ENCODE results near the gene PRKG1.
A peak's percentile ranks its signal among the peaks of the same experiment; 100 is the strongest.
"Not testable (repeated sequence)": the region's sequence is repeated elsewhere in the genome, so short reads cannot be mapped to it uniquely, and the experiment has no call there.

The PRKG1 gene

DNA sequence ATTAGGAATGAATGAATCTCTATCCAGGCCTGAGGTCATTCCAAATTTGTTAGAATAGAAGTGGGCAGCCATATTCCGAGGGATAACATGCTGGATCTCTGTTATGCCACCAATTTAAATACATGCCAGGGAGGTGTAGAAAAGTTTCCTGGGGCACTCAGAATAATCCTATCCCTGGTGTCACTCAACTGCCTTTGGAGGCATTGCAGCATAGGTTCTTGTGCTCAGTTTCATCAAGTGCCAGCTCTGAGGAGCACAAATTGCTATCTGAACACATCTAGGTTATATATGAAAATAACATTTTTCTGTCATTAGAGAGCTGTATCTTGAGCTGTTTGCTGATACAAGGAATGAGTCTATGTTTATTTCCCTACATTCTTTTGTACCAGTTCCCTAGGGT is 427.8 kb downstream of the PRKG1 start:
- no peak for DNase-seq

DNA sequence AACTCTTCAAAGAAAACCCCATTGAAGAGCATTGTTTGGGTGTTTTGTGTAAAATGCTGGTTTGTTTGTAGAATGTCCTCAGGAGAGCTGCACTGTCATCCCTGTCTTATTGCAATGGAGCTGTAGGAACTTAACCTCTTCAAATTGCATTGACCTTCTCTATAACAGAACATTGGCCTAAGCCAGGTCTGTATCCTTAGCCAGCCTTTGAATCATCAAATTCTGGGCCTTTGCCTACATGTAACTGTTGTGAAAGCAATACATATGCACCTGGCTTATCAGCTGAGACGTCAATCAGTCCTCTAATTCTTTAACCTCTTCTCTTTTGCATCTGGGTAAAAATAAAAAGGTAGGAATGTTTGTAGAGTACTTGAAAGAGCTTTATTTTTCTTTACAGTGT is 429.1 kb downstream of the PRKG1 start:
- DNase-seq = no peak

DNA sequence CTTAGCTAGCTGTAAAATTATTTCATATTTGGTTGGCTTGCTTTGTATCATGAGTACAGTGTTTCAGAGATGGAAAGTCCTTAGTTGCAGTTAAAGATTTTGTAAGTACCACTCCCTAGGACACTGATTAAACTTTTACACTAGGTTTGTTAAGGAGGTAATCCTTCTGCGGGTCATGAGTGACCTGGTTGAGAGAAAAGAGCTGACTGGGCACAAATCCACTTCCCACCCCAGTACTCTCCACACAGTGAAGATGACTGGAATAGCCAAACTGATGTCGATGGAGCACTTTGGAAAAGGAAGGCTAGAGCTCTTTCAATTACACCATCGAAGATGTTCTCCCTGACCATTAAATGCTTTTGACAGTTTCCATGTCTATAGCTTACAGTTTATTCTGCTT is 433.2 kb downstream of the PRKG1 start:
- no peak for DNase-seq

DNA sequence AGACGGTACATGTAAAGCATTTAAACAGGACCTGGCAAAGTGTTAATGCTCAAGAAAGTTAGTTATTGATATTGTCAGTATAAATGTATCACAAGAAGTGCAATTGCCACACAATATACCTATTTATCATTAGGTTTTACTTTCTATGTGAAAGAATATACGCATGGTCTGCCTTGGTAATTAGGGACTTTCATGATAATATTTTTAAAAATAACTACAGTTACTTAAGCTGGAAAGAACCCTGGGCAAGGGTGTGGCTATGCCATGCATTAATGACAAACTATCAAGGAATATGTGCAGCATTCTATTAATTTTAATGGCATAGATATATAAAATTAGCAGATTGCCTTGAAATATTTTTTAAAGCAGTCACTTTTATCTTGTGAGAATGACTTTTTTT is 433.9 kb downstream of the PRKG1 start:
- no peak for DNase-seq

DNA sequence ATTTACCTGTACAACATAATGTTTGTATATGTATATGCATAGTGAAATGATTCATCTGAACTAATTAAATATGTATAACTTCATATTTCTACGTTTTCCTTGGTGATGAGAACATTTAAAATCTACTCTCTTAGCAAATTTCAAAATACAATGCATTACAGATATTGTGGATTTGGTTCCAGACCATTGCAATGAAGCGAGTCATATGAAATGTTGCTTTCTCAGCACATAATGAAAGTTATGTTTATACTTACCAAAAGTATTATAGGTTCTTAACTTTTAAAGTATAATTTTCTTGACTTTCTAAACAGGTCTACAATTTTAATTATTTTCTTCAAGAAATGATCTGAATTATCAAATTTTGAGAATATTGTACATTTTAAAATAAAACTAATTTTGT is 435.9 kb downstream of the PRKG1 start:
- no peak for DNase-seq

DNA sequence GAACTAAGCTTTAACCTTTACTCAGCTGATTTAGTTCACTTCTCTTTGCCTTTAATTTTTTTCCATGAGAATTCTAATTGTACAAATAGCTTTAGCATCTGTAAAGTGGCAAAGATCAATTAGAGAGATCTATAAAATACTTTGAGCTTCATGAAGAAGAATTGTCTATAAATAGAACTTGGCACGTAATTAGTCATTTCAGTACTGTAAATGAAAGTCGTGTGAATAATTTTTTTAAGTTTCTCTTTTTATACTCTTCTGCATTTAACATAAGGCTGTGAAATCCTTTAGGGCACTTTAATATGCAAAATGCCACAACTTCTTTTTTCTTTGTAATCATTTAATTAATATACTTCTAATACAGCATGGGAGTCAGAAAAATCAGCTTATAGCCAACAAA is 447.3 kb downstream of the PRKG1 start:
- DNase-seq = no peak

DNA sequence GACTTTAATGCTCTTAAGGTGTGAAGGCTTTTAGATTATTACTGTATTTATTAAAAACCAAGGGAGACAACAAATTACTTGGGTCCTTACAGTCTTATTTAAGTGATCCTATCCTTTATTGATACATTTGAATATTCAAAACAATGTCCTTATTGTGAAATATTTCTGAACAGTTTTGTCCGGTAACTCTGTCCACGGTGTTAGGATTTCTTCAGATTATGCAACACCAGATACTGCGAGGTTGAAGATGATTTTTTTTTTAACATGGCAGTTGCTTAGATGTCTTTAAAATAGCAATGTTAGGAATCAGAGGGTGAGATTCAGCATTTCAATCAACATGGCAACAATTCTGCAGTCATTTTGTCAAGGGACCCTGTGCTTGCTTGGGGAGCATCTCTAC is 448.6 kb downstream of the PRKG1 start:
- no peak for DNase-seq

DNA sequence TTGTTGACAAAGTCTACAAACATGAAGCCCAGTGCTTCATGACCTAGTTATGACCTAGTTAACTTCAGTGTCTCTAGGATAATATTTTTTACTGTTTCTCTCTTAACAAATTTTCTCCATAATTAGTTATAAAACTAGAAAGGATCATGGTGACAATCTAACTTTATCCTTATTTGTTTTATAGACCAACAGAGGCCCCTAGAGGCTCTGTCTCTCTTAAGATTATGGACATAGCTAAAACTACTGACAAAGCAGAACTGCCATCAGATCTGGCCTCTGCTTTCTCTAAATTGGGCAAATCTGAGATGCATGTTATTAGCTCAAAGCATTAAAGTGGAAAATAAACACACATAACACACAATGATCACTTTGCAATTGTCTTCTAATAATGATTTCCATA is 449.2 kb downstream of the PRKG1 start:
- DNase-seq = no peak

DNA sequence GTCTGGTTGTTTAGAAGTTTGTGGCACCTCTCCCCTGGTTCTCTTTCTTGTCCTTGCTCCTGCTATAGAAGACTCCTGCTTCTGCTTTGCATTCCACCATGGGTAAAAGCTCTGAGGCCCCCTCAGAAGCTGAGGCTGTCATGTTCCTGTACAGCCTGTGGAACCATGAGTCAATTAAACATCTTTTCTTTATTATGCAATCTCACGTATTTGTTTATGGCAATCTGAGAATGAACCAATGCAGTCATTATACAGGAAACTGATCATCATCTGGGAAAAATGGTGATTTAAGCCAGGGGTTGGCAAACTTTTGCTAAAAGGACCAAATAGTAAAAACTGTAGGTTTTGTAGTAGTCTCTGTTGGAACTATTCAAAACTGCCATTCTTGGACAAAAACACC is 449.8 kb downstream of the PRKG1 start:
- no peak for DNase-seq

DNA sequence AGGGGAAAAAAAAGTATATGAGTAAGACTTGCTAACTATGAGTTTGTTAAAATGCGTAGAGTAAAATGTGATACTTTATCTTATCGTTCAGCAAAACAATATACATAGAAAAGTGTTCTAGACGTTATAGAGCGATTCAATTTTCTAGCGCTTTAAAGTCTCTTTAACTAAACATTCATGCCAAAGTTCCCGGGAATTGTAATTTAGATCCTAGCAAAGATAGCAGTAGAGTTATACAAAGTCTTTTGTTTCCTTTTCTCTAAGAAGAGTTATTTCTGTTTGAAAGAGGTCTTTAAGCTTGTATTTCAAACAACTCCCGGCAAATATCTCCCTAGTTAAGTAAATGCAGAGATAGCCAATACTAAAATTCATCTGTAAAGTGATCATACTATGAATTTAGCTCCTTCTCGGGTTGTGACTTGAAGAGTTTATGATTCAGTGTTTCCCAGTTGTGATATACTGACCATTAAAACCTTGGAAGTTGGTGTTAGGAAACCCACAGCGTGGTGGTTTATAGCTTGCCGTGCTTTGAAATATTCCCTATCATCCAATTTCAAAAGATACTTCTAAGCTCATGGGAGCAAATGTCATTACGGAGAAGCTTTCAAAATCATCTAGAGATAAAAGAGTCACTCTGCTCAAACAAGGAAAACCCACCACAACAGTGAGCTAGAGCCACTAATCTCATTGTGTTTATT is 453.4 kb downstream of the PRKG1 start:
- no peak for DNase-seq

DNA sequence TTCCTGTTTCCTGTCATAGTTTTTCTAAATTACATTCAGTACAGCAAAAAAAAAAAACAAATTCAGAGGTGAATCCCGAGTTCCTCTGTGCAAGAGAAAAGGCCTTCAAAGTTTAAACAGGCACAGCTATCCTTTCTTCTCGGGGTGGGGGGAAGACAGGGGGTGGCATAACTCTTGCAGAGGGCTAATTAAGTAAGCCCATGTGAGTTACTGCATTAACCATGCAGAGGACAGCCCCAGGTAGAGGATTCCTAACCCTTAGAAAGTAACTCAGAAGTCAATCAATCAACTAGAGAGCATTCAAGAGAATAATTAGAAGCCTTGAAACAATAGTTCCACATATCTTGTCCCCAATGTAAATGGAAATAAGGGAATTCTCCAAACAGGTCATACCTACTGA is 454.2 kb downstream of the PRKG1 start:
- DNase-seq = no peak

DNA sequence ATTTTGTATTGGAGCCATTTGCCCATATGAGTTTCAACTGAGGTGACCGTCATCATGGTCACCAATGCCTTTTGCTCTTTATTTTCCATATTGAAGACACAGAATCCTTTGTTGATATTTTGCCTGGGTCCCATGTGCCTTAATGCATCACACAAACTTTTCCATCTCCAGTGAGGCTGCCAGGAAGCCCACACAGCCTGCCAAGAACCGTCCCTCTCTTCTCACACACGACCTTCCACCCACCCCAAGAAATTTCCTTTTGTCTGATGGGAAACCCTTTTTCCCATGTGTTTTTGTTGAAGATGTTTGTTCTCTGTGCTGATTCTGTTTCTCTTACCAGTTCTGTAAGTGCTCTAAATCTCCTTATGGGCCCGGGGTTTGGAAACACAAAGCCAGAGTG is 456.3 kb downstream of the PRKG1 start:
- DNase-seq = no peak

DNA sequence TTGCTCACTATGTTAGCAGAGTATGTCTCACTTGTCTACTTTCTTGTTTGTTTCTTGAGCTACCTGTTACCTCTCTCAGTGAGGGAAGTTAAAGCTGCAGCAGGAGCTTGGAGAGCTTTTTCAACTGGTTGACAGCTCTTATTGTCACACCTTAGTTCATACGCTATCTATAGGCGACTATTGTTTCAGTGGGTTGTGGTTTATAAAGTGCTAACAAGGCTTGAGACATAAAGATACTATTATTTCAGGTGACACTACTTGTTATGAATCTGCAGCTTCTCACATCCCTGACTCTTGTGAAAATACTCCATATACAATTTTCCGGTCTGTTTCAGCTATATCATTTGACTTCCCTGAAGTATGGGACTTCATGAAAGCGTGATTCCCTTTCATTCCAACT is 457.8 kb downstream of the PRKG1 start:
- DNase-seq = no peak

DNA sequence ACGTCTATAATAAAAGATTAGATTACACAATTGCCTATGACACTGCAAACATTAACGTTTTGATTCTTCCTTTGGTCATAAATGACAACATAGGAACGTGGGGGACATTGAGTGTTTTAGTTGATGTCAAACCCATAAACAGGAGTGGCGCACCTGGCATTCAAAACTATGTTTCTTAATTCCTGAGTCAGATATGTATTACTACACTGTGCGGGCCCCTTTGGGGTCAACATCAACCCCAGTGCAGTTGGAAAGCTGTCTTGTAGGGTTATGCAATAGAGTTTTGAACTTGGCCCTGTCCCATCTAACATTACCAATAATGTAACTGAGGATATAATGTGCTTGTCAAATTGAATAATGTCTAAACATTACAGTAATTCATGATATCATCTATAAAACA is 468.6 kb downstream of the PRKG1 start:
- no peak for DNase-seq

DNA sequence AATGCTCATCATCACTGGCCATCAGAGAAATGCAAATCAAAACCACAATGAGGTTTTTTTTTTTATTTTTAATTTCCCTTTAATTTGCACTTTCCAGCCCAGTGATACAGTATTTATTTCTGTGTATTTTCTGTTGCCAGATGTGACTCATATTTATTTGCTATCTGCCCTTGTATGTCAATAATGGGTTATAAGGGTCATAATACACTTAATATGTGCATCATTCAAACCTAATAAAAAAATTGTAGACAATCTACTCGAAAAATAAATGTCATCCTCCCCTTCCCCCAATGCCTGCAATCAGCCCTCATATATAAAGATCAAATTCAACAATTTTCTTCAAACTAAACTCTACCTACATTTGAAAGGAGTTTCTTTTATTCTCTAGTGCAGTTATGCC is 470.6 kb downstream of the PRKG1 start:
- DNase-seq = no peak

DNA sequence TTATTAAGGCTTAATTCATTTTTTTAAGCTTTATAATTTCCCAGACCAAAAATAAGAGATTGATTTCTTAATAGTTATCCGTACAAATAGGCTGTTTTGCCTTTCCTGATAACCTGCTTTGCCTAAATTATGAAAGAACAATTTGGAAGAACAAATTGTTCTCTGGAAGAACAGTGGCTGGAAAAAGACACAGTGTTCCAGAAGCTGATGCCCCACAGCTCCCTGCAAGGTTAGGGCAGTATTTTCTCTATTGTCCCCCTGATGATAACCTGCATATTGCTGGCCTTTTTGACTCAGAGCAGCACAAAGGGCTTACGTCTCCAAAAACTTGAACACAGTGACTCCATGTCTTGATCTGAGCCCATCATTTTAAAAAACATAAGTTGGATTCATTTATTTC is 473.7 kb downstream of the PRKG1 start:
- DNase-seq = no peak

DNA sequence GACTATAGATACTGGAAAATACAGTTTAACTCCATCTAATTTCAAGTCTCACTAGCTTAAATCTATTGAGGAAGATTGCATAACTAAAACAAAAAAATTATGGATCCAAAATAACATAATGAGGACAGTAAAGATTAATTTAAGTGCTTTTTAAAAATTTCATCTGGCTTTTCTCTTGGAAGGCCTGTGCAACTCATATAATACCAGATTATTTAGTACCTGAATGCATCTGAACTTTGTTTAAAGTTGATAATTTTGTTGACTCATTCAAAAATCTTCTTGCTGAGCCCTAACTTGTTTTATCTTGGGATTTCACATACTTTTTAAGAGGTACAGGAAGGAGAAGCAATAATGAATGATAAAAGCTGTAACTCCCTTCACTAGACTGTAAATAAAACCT is 478.6 kb downstream of the PRKG1 start:
- DNase-seq = no peak

DNA sequence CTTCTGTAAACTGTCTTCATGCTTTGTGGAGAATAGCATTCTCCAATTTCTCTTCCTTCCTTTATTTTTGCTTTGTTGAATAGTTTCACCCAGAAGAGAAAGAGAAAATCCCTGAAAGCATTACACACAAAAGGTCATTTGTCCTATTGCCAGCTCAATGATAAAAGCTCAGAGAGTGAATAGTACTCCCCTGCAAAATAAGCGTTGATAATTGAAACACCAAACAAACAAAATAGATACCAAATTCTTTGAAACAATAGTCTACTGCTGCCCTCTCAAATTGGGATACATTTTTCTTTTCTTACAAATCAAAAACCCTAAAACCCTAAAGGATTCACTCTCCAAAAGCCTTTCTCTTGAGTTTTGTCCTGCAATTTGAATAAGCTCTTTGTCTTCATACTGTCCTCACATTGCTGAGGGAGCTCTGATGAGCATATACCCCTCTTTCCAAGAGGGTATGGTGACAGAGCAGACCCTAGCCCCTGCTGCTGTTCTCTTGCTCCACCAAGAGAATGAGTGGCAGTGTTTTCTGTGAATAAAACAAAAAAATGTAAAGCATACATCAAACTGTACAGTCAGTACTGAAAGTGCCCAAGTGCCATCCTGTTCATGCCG is 490.7 kb downstream of the PRKG1 start:
- DNase-seq = peak in 3 of 51 donors; percentile 1 to 64 (median 13)

DNA sequence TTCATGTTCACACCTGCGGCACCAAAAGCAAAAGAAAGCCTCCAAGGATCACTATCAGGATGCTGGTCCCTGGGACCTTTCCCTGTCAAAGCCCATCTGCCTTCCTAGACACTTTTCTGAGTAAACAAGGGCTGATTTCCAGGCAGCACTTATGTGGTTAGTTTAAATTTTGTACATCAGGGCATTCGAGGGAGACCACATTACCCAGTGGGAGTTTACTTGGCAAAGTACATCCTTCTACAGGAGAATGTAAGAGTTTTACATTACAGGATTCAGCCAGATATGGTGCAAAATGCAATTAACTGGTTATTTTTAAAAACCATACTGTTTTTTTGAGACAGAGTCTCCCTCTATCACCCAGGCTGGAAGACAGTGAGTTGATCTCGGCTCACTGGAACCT is 493.0 kb downstream of the PRKG1 start:
- no peak for DNase-seq

DNA sequence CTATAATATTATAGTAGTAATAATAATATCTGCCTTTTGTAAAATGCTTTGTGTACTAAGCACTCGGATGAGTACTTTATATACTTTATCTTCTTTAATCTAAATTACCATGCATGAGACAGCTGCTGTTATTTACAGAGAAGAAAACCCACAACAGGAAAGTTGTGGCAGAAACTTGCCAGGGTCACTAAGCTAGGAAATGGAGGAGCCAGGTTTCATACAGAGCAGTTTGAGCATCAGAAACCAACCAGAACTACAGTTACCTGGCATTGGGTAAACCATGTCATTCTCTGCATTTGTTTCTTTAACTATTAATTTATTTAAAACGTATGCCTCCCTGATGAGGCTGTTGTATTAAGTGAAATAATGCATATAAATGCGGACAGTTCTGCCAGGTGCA is 495.2 kb downstream of the PRKG1 start:
- DNase-seq = no peak

DNA sequence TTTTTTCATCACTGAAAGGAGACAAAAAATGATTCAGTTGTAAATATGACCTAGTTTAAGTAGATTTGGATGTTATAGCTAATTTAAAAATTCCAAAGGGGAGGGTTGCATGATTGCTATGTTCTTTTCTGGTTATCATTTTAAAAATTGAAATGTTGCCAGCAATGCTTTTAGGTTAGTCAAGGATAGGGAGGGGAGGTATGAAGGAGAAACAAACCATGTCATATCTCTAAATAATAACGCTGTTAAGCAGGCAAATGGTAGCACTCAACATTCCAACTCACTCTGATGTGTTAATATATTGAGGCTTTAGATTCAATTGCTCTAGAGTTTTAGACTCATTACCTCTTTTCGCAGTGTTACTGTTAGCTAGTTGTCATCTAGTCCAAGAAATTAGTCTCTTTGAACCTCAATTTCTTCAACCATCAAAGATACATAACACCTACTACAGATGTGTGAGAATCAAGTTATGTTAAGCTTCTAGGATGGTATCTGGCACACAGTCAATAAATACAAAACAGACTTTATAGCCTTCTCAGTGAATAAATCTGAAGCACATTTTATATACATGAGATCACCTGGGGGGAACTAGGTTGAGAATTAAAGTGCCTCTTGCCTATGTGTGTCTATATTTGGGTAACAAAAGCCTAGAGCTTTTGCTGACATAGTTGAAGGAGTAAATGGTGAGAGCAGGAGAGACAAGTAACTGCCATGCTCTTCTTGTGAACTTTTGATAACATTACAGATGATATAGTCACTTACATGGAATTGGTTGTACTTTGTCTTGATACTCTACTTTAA is 500.2 kb downstream of the PRKG1 start:
- no peak for DNase-seq

DNA sequence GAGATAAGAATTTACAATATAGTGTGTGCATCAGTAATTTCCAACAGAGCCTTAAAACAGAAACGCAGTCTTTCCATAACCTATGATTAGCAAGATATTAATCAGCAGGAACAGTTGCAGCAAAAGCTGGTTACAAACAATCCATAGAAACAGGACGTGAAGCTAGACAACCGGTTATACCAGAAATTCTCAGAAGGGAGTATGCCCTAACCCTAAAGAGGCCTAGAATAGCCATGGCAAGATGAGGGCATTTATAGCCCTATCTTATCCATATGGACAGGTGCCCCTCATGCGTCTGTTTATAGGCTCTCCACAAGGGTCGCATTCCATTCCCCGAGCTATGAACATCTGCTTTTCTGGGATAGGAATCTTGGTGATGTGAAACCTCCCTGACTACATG is 506.9 kb downstream of the PRKG1 start:
- not testable (repeated sequence) for DNase-seq

DNA sequence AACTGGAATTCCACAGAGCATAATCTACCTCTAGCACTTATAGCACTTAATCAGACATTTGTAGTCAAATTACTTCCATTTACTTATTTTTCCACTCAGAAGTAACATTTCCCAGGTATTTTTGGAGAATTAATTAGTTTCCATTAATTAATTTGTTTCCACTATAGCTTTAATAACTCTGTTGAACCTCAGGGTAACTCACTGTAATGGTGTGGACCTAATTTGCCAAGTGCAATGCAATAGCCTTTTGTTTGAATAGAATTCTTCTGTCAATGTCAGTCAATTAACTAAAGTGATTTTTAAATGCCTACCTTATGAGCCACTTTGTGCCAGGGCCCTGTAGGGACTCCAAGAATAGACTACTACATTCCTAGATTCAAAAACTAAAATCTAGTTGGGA is 509.7 kb downstream of the PRKG1 start:
- DNase-seq = no peak

All from hypothalamus (tissue), 51 donors.